ENCODE data around the gene GOLGA7B.
A peak's percentile ranks its signal among the peaks of the same experiment; 100 is the strongest.

Gene GOLGA7B

GRCh38 chr10:97858001-97858439 lies 8.4 kb downstream of the GOLGA7B start:
- TF ChIP-seq FOXM1 (IDR thresholded peaks at IDR 0.05; ENCODE audit: borderline replicate concordance, low read depth) = no peak
- TF ChIP-seq REST (IDR thresholded peaks at IDR 0.05; ENCODE audit: low read depth) = no peak
- TF ChIP-seq RAD21 (IDR thresholded peaks at IDR 0.05; ENCODE audit: low read depth) = no peak
- TF ChIP-seq TEAD4 (IDR thresholded peaks at IDR 0.05) = no peak
- TF ChIP-seq CEBPB (IDR thresholded peaks at IDR 0.05) = no peak
- no peak for TF ChIP-seq NFIC (IDR thresholded peaks at IDR 0.05)

DNA sequence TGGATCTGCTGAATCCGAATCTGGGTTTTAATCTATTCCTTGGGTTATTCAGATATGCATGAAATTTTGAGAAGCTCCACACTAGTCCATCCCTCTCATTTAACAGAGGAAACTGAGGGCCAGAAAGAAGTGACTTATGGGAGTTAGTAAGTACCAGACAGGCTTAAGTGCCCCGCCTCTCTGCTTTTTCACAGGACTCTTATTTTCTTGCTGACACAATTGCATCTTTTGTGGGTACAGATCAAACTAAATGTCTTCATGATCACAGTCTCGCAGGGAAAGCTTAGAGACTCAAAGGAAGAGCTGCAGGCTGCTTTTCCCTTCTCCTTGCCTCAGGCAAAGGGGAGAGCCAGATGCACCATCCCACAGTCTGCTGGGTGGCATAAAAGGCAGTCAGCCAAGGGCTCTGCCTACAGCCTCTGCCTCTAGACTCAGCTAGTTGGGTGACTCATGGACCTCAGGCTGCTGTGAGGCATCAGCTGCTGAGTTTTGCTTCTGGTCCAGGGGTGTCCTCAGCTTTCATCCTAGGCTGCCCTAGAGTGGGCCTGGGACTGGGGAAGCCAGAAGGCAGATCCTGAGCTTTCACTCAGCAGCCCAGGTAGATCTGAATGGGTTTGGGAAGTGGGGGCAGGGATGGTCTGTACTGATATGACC lies 11.6 kb downstream of the GOLGA7B start:
- no peak for TF ChIP-seq REST (IDR thresholded peaks at IDR 0.05; ENCODE audit: low read depth)
- no peak for TF ChIP-seq NFIC (IDR thresholded peaks at IDR 0.05)
- TF ChIP-seq, protein P1, sequence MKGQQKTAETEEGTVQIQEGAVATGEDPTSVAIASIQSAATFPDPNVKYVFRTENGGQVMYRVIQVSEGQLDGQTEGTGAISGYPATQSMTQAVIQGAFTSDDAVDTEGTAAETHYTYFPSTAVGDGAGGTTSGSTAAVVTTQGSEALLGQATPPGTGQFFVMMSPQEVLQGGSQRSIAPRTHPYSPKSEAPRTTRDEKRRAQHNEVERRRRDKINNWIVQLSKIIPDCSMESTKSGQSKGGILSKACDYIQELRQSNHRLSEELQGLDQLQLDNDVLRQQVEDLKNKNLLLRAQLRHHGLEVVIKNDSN (IDR thresholded peaks at IDR 0.05) = no peak
- TF ChIP-seq FOXM1 (IDR thresholded peaks at IDR 0.05; ENCODE audit: borderline replicate concordance, low read depth) = no peak
- TF ChIP-seq RAD21 (IDR thresholded peaks at IDR 0.05; ENCODE audit: low read depth) = no peak
- no peak for TF ChIP-seq EP300 (IDR thresholded peaks at IDR 0.05; ENCODE audit: borderline replicate concordance)
- TF ChIP-seq ZBTB7A (IDR thresholded peaks at IDR 0.05; ENCODE audit: low read depth) = no peak
- no peak for TF ChIP-seq TEAD4 (IDR thresholded peaks at IDR 0.05)
- no peak for TF ChIP-seq TCF12 (IDR thresholded peaks at IDR 0.05; ENCODE audit: low read depth)
- no peak for TF ChIP-seq CEBPB (IDR thresholded peaks at IDR 0.05)
- TF ChIP-seq CREB1 (IDR thresholded peaks at IDR 0.05; ENCODE audit: low read depth) = no peak
- TF ChIP-seq EGR1 (IDR thresholded peaks at IDR 0.05) = no peak
- no peak for TF ChIP-seq YY1 (IDR thresholded peaks at IDR 0.05; ENCODE audit: low read depth)

DNA sequence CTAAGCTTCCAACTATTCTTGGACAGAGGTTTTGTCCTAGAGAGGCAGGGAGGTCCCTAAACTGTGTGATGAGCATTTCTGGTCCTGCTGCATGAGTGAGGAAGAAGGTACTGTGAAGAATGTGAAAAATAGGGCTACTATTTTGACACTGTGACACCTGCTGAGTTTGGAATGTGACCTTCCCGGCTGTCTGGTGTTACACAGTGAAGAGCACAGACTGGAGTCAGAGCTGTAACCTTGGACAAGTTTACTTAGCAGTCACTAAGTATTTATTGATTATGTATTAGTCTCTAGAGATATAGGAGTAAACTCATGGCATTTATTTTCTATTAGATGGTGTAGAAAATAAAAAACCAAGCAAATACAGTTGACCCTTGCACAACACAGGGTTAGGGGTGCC lies 12.3 kb downstream of the GOLGA7B start:
- 0 out of 2 replicates have a peak, but pooled peaks have one; percentile 32 for TF ChIP-seq TCF12 (IDR thresholded peaks at IDR 0.05; ENCODE audit: low read depth)
- no peak for TF ChIP-seq EGR1 (IDR thresholded peaks at IDR 0.05)
- TF ChIP-seq TEAD4 (IDR thresholded peaks at IDR 0.05) = peak; percentile 98
- TF ChIP-seq, protein P1 (IDR thresholded peaks at IDR 0.05) = no peak

DNA sequence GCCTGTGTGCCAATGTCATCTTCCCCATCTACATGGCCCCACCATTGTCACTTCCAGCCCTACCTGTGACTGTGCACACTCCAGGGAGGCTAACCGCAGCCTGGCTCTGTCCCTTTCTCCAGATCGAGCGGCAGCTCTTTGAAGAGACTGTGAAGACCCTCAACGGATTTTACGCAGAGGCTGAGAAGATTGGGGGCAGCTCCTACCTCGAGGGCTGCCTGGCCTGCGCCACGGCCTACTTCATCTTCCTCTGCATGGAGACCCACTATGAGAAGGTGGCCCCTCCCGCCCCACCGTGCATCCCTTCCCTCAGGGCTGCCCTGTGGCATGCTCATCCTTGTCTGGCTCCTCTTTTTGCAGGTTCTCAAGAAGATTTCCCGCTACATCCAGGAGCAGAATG lies 14.2 kb downstream of the GOLGA7B start:
- TF ChIP-seq, protein P1 (IDR thresholded peaks at IDR 0.05) = no peak
- TF ChIP-seq CEBPB (IDR thresholded peaks at IDR 0.05) (no peak), YY1 (IDR thresholded peaks at IDR 0.05; ENCODE audit: low read depth) (no peak), ZBTB7A (IDR thresholded peaks at IDR 0.05; ENCODE audit: low read depth) (no peak), TAF1 (IDR thresholded peaks at IDR 0.05; ENCODE audit: low read depth) (no peak), NFIC (IDR thresholded peaks at IDR 0.05) (no peak), RAD21 (IDR thresholded peaks at IDR 0.05; ENCODE audit: low read depth) (no peak), EP300 (IDR thresholded peaks at IDR 0.05; ENCODE audit: borderline replicate concordance) (no peak), TCF12 (IDR thresholded peaks at IDR 0.05; ENCODE audit: low read depth) (no peak), CREB1 (IDR thresholded peaks at IDR 0.05; ENCODE audit: low read depth) (no peak), REST (IDR thresholded peaks at IDR 0.05; ENCODE audit: low read depth) (no peak)

DNA sequence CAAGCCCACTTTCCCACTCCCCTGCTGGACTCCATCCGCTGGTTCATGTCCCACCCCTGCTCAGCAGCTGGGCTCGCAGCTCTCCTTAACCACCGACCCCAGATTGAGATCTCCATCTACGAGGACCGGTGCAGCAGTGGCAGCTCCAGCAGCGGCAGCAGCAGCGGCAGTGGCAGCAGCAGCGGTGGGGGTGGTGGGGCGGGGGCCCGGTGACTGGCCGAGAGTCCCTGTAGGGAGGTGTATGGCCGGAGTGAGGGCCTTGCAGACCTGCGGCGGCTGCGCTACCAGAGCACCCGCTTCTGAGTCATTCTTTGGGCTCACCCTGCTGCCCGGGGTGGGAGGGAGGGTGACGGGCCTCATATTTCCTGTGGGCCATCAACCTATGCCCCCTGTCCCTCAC lies 15.8 kb downstream of the GOLGA7B start:
- TF ChIP-seq TEAD4 (IDR thresholded peaks at IDR 0.05) = no peak
- TF ChIP-seq EGR1 (IDR thresholded peaks at IDR 0.05) = no peak
- no peak for TF ChIP-seq RAD21 (IDR thresholded peaks at IDR 0.05; ENCODE audit: low read depth)
- no peak for TF ChIP-seq EP300 (IDR thresholded peaks at IDR 0.05; ENCODE audit: borderline replicate concordance)
- TF ChIP-seq, protein P2, sequence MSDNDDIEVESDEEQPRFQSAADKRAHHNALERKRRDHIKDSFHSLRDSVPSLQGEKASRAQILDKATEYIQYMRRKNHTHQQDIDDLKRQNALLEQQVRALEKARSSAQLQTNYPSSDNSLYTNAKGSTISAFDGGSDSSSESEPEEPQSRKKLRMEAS (IDR thresholded peaks at IDR 0.05) = no peak
- TF ChIP-seq, protein P1 (IDR thresholded peaks at IDR 0.05) = no peak
- TF ChIP-seq NFIC (IDR thresholded peaks at IDR 0.05) = no peak
- TF ChIP-seq TAF1 (IDR thresholded peaks at IDR 0.05; ENCODE audit: low read depth) = no peak
- TF ChIP-seq FOXM1 (IDR thresholded peaks at IDR 0.05; ENCODE audit: borderline replicate concordance, low read depth) = no peak
- no peak for TF ChIP-seq TCF12 (IDR thresholded peaks at IDR 0.05; ENCODE audit: low read depth)
- no peak for TF ChIP-seq YY1 (IDR thresholded peaks at IDR 0.05; ENCODE audit: low read depth)
- TF ChIP-seq REST (IDR thresholded peaks at IDR 0.05; ENCODE audit: low read depth) = no peak
- no peak for TF ChIP-seq CEBPB (IDR thresholded peaks at IDR 0.05)
- no peak for TF ChIP-seq ZBTB7A (IDR thresholded peaks at IDR 0.05; ENCODE audit: low read depth)
- TF ChIP-seq CREB1 (IDR thresholded peaks at IDR 0.05; ENCODE audit: low read depth) = no peak

Measured in Ishikawa (cell line).